HepG2 (cell line): ENCODE data around the gene TBL3.

Experiments used
- CBX5 ChIP-seq: sonication (generic); formaldehyde crosslinking; IDR thresholded peaks from 2 replicates; pipeline ENCODE4 v1.4.0; 2020; ENCODE audit warnings: missing genetic modification reagents, borderline replicate concordance
- CEBPG ChIP-seq: IDR thresholded peaks from 2 replicates; pipeline ENCODE4 v1.6.1; 2016
- CREB1 ChIP-seq, 2 experiments: fragments of 450-650 bp in 1 of 2; IDR thresholded peaks; 2 replicates each; pipeline ENCODE4 v1.6.1; 2016 to 2017; ENCODE audit warnings: control low read depth in 1 of 2, mild to moderate bottlenecking in 1 of 2, missing compliant biosample characterization in 1 of 2, missing genetic modification characterization in 1 of 2
- CTCF ChIP-seq: sonication (generic); formaldehyde crosslinking; IDR thresholded peaks from 2 replicates; pipeline ENCODE4 v1.5.0; 2020; ENCODE audit warnings: mild to moderate bottlenecking, missing genetic modification reagents, moderate library complexity
- RARA ChIP-seq: IDR thresholded peaks from 2 replicates; pipeline ENCODE4 v1.6.1; 2016; ENCODE audit warnings: missing genetic modification reagents, missing compliant biosample characterization
- SIN3A ChIP-seq: IDR thresholded peaks from 2 replicates; pipeline ENCODE4 v1.6.1; 2011; ENCODE audit warnings: low read depth, mild to moderate bottlenecking, control low read depth, low read length, borderline replicate concordance
- USF2 ChIP-seq, 2 experiments: sonication (generic) in 1 of 2; formaldehyde crosslinking in 1 of 2; IDR thresholded peaks; 2 replicates each; pipeline versions ENCODE4 v1.5.1 to v1.6.1; 2011 to 2020; ENCODE audit warnings: borderline replicate concordance in 1 of 2, low read depth in 1 of 2, low read length in 1 of 2, mild to moderate bottlenecking in 1 of 2, missing genetic modification reagents in 1 of 2, moderate library complexity in 1 of 2
- ZNF562 ChIP-seq: sonication (generic); formaldehyde crosslinking; IDR thresholded peaks from 2 replicates; pipeline ENCODE4 v1.8.0; 2022; ENCODE audit warnings: missing genetic modification reagents, borderline replicate concordance
- ZNF564 ChIP-seq: sonication (generic); formaldehyde crosslinking; IDR thresholded peaks from 2 replicates; pipeline ENCODE4 v1.8.1; 2023; ENCODE audit warnings: mild to moderate bottlenecking, missing genetic modification reagents
- ZNF615 ChIP-seq: sonication (generic); formaldehyde crosslinking; IDR thresholded peaks from 2 replicates; pipeline ENCODE4 v1.5.0; 2020; ENCODE audit warnings: mild to moderate bottlenecking, missing genetic modification reagents, borderline replicate concordance
- ZNF678 ChIP-seq: sonication (generic); formaldehyde crosslinking; IDR thresholded peaks from 2 replicates; pipeline ENCODE4 v1.4.0; 2020; ENCODE audit warnings: mild to moderate bottlenecking, missing genetic modification reagents
- ZXDC ChIP-seq: sonication (generic); formaldehyde crosslinking; IDR thresholded peaks from 2 replicates; pipeline ENCODE4 v1.5.0; 2020; ENCODE audit warnings: mild to moderate bottlenecking, missing genetic modification reagents

- TF ChIP-seq CREB1 (IDR thresholded peaks at IDR 0.05) (no peak), CREB1 (CRISPR knock-in tag; IDR thresholded peaks at IDR 0.05) (no peak), ZNF678 (CRISPR knock-in tag) (no peak), SIN3A (no peak), CBX5 (CRISPR knock-in tag) (no peak), CTCF (CRISPR knock-in tag) (no peak), RARA (no peak), ZNF564 (CRISPR knock-in tag) (no peak), USF2 (IDR thresholded peaks at IDR 0.05; ENCODE audit: low read depth, low read length) (no peak), USF2 (CRISPR knock-in tag; IDR thresholded peaks at IDR 0.05; ENCODE audit: borderline replicate concordance) (no peak), ZXDC (CRISPR knock-in tag) (no peak), ZNF615 (CRISPR knock-in tag) (no peak), CEBPG (CRISPR knock-in tag) (no peak), ZNF562 (CRISPR knock-in tag) (no peak)
These were observed 33.1 kb downstream of the TBL3 start for GRCh38 chr16:2004795-2005517.
